Activated CD8-positive, alpha-beta T cell treated with anti-CD3 and anti-CD28 coated beads, Interleukin-2, amount 10 ng/mL, durations not matched to agents 7 days and 5 days (primary cell): ENCODE data around the gene IFNA16. TPM values are rescaled to one million over a fixed set of nuclear protein-coding genes. Genes with fewer than 3 reads are reported as not detected.
"Not testable (repeated sequence)": the region's sequence is repeated elsewhere in the genome, so short reads cannot be mapped to it uniquely, and the experiment has no call there.

Experiments
- ATAC-seq: fragments of 150-1000 bp; cut with Tn5 transposase; one replicate; pipeline ENCODE4 v1.10.0; 2021; ENCODE audit warnings: moderate library complexity
- CTCF ChIA-PET: fragments of 350-600 bp; sonication (Branson Sonifier 250); formaldehyde crosslinking; loops from one replicate; lab custom pipeline; 2021; ENCODE audit warnings: antibody characterized with exemption; lab: Charles Lee
- POLR2A ChIA-PET: fragments of 350-600 bp; sonication (Branson Sonifier 250); formaldehyde crosslinking; loops from one replicate; lab custom pipeline; 2021; ENCODE audit warnings: antibody characterized with exemption; lab: Charles Lee
- DNase-seq: peaks from one replicate; pipeline ENCODE4 v3.0.0-alpha.2; 2020
- H3K27ac Mint-ChIP-seq: one replicate; pipeline ENCODE4 v1.8.0; 2021; ENCODE audit warnings: mild to moderate bottlenecking, mixed read lengths
- H3K27me3 Mint-ChIP-seq: one replicate; pipeline ENCODE4 v1.8.0; 2021; ENCODE audit warnings: low read depth, mixed read lengths
- H3K36me3 Mint-ChIP-seq: one replicate; pipeline ENCODE4 v1.8.0; 2021; ENCODE audit warnings: low read depth, mixed read lengths
- H3K4me1 Mint-ChIP-seq: one replicate; pipeline ENCODE4 v1.8.0; 2021; ENCODE audit warnings: low read depth, mixed read lengths
- H3K4me3 Mint-ChIP-seq: one replicate; pipeline ENCODE4 v1.8.0; 2021; ENCODE audit warnings: mild to moderate bottlenecking, mixed read lengths
- H3K9me3 Mint-ChIP-seq: one replicate; pipeline ENCODE4 v1.8.0; 2022; ENCODE audit warnings: mixed read lengths; ENCODE audit not compliant: insufficient read depth
- total RNA-seq, 2 experiments: library from RNA; stranded (reverse); gene quantifications; one replicate each; pipeline ENCODE4 v1.2.3, GENCODE V29; 2021

Gene IFNA16
- total RNA-seq, 2 experiments from 2014 or later, result not detected

- POLR2A ChIA-PET, result interaction anchor here (1.0 kb wide), 1 partner anchor 17 kb away, joined by 3 read pairs; no protein-coding TSS in a partner anchor
- no peak for ATAC-seq
- H3K9me3 Mint-ChIP-seq, result no peaks in the 10 kb centered on the region
These were observed 17.1 kb upstream of the IFNA16 start for GRCh38 chr9:21234153-21234687.

DNA sequence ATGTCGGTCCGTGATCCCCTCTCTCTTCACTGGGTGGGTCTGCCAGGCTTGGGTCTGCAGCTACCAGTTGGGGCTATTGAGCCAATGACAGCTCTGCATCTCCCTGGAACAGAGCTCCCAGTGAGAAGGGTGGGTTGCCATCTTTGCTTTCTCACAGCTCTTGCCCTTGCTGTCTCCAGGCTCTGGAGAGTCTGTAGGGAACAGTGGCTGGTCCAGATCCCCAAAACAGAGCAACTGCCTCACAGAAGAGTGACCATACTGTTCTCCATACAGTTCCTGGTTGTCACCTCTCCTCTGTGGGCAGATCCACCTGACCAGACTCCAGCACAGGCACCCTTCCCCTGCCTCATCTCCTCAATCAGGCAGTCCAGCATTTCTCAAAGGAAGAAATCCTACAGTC, 16.1 kb upstream of the IFNA16 start:
- CTCF ChIA-PET, result interaction anchor here (1.5 to 3.3 kb wide), 2 partner anchors 19 to 38 kb away, joined by 5 to 24 read pairs; no protein-coding TSS in a partner anchor
- peaks cover 10% of the 10 kb centered on the region for H3K4me1 Mint-ChIP-seq
- H3K27me3 Mint-ChIP-seq, result peaks cover 9% of the 10 kb centered on the region

More at GRCh38 chr9:21234153-21234687, 17.1 kb upstream of the IFNA16 start:
- Mint-ChIP-seq H3K27ac (no peak overlapping the region), H3K27me3 (peaks cover 13% of the 10 kb centered on the region), H3K4me1 (peaks cover 10% of the 10 kb centered on the region), H3K4me3 (no peak overlapping the region), H3K36me3 (no peaks in the 10 kb centered on the region)
- CTCF ChIA-PET, result interaction anchor here (1.0 to 3.3 kb wide), 5 partner anchors 18 to 222 kb away, joined by 3 to 24 read pairs (median 6); no protein-coding TSS in a partner anchor
- no peak for DNase-seq

GRCh38 chr9:21228122-21228521, 11.0 kb upstream of the IFNA16 start, which contains the start of gene IFNA17:
IFNA17 (minus strand) TSS chr9:21228222; CDS start chr9:21228173, 49 bp downstream.
- Mint-ChIP-seq H3K27ac (no peak within 1 kb of the TSS), H3K36me3 (no peaks in the 10 kb centered on the region), H3K4me1 (no peaks in the 10 kb centered on the region), H3K9me3 (no peaks in the 10 kb centered on the region), H3K4me3 (no peak within 1 kb of the TSS), H3K27me3 (peaks cover 13% of the 10 kb centered on the region)
- no peak for DNase-seq
- POLR2A ChIA-PET, result no interaction called here
- CTCF ChIA-PET, result no interaction called here
- no peak for ATAC-seq

More for the DNA sequence above, 16.1 kb upstream of the IFNA16 start:
- ATAC-seq (no peak), DNase-seq (no peak)
- POLR2A ChIA-PET, result interaction anchor here (0.7 kb wide), 1 partner anchor 534 kb away, joined by 3 read pairs; no protein-coding TSS in a partner anchor
- no peaks in the 10 kb centered on the region for H3K36me3 Mint-ChIP-seq
- no peaks in the 10 kb centered on the region for H3K9me3 Mint-ChIP-seq
- no peak overlapping the region for H3K27ac Mint-ChIP-seq
- no peak overlapping the region for H3K4me3 Mint-ChIP-seq

GRCh38 chr9:21213411-21214326, 3.4 kb downstream of the IFNA16 start:
- H3K4me1 Mint-ChIP-seq, result not testable (repeated sequence)
- CTCF ChIA-PET, result interaction anchor here (0.7 to 1.8 kb wide), 20 partner anchors 9 to 1317 kb away, joined by 3 to 16 read pairs (median 4); no protein-coding TSS in a partner anchor

DNA sequence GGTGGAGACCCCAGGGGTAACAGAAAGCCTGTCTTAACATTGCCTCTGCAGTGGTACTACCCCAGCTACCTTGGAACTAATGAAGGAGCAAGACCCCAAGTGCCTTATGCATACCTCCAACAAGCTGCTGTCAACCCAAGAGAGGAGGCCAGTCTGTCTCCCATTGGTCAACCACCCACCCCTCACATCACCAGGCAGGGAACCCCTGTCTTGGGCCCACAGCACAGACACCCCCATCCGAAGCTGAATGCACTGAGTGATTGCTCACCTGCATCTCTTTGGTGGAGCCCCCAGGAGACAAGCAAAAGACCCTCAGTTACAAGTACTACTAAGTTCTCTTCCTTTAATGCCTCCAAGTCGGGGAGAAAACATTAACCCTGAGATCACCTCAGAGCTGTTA, 5.0 kb downstream of the IFNA16 start:
- H3K27ac Mint-ChIP-seq, DNase-seq, H3K4me3 Mint-ChIP-seq, ATAC-seq, H3K9me3 Mint-ChIP-seq, H3K36me3 Mint-ChIP-seq, H3K4me1 Mint-ChIP-seq, POLR2A ChIA-PET: not testable (repeated sequence)
- H3K27me3 Mint-ChIP-seq, result peaks cover 15% of the 10 kb centered on the region
- CTCF ChIA-PET, result interaction anchor here (1.3 to 2.1 kb wide), 3 partner anchors 17 to 222 kb away, joined by 4 to 9 read pairs (median 4); no protein-coding TSS in a partner anchor

More at GRCh38 chr9:21213411-21214326, 3.4 kb downstream of the IFNA16 start:
- H3K9me3 Mint-ChIP-seq, H3K4me3 Mint-ChIP-seq, DNase-seq, H3K27ac Mint-ChIP-seq, POLR2A ChIA-PET, H3K36me3 Mint-ChIP-seq: not testable (repeated sequence)
- peak; percentile 57 for ATAC-seq
- peaks cover 25% of the 10 kb centered on the region for H3K27me3 Mint-ChIP-seq

DNA sequence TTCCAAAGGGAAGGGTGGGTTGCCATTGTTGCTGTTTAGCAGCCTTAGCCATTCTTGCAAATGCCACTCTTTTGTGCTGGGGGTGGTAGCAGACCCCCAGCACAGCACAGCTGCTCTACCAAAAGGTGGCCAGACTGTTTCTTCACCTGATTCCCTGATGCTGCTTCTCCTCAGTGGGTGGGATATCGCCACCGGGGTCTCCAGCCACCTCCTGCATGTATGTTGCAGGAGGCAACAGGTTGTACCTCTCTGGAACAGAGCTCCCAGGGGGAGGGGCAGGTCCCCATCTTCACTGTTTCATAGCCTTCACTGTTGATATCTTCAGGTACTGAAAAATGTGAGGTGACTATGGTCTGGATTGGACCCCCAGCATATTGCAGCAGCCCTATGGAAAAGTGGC, 6.3 kb downstream of the IFNA16 start:
- H3K36me3 Mint-ChIP-seq, H3K9me3 Mint-ChIP-seq, H3K4me1 Mint-ChIP-seq, H3K4me3 Mint-ChIP-seq, ATAC-seq, H3K27ac Mint-ChIP-seq, DNase-seq: not testable (repeated sequence)
- CTCF ChIA-PET, result interaction anchor here (2.1 kb wide), 1 partner anchor 15 kb away, joined by 9 read pairs; no protein-coding TSS in a partner anchor
- POLR2A ChIA-PET, result interaction anchor here (0.6 kb wide), 1 partner anchor 448 kb away, joined by 3 read pairs; no protein-coding TSS in a partner anchor
- H3K27me3 Mint-ChIP-seq, result peaks cover 10% of the 10 kb centered on the region

DNA sequence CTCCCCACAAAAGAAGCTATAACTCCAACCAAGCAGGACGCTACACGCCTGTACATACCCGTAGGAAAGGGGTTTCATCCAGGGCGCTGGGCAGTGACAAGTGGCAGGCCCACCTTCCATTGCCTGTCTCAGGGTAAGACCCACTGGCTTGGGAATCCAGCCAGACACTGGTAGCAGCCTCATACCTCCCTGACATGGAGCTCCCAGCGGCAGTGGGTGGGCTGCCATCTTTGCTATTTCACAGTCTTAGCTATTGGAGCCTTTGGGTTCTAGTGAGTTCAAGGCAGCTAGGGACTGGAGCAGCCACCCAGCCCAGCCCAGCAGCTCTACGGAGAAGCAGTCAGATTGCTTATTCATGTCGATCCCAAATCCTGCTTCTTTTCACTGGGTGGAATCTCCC, 6.8 kb downstream of the IFNA16 start:
- Mint-ChIP-seq H3K36me3 (no peaks in the 10 kb centered on the region), H3K4me3 (no peak overlapping the region), H3K9me3 (no peaks in the 10 kb centered on the region), H3K4me1 (peaks cover 3% of the 10 kb centered on the region), H3K27me3 (peaks cover 9% of the 10 kb centered on the region), H3K27ac (no peak overlapping the region)
- ATAC-seq (no peak), DNase-seq (no peak)
- POLR2A ChIA-PET, result interaction anchor here (0.6 kb wide), 1 partner anchor 448 kb away, joined by 3 read pairs; no protein-coding TSS in a partner anchor
- CTCF ChIA-PET, result no interaction called here

GRCh38 chr9:21207043-21207442, 10.1 kb downstream of the IFNA16 start, which contains the start of gene IFNA10:
IFNA10 (minus strand) TSS chr9:21207143; CDS start chr9:21207097, 46 bp downstream.
- H3K36me3 Mint-ChIP-seq, H3K9me3 Mint-ChIP-seq, DNase-seq, POLR2A ChIA-PET, H3K27ac Mint-ChIP-seq, H3K4me1 Mint-ChIP-seq, ATAC-seq, H3K4me3 Mint-ChIP-seq: not testable (repeated sequence)
- H3K27me3 Mint-ChIP-seq, result peaks cover 17% of the 10 kb centered on the region
- CTCF ChIA-PET, result interaction anchor here (1.2 kb wide), 1 partner anchor 12 kb away, joined by 5 read pairs; no protein-coding TSS in a partner anchor

DNA sequence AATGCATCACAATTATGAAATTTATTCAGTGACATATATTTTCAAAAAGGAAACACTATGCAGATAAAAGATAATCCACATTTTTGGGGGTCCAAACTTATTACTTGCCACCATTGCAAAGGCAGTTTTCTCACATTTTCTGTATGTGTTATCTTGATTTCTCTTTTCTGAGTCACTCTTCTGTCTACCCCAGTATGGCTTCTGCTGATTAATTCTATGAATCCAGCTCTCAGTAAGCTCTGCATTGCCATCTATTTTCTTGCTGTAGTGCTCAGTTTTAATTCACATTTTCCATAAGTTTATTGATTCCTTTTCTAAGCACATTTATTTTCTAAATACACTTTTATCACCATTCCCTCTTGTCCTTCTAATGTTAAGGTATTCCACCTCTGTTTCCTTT, 11.9 kb downstream of the IFNA16 start:
- Mint-ChIP-seq H3K4me3 (no peak overlapping the region), H3K9me3 (no peaks in the 10 kb centered on the region), H3K36me3 (no peaks in the 10 kb centered on the region), H3K27ac (no peak overlapping the region), H3K4me1 (no peaks in the 10 kb centered on the region), H3K27me3 (peaks cover 26% of the 10 kb centered on the region)
- POLR2A ChIA-PET, result no interaction called here
- CTCF ChIA-PET, result interaction anchor here (1.3 kb wide), 1 partner anchor 8 kb away, joined by 3 read pairs; no protein-coding TSS in a partner anchor
- ATAC-seq (no peak), DNase-seq (no peak)

DNA sequence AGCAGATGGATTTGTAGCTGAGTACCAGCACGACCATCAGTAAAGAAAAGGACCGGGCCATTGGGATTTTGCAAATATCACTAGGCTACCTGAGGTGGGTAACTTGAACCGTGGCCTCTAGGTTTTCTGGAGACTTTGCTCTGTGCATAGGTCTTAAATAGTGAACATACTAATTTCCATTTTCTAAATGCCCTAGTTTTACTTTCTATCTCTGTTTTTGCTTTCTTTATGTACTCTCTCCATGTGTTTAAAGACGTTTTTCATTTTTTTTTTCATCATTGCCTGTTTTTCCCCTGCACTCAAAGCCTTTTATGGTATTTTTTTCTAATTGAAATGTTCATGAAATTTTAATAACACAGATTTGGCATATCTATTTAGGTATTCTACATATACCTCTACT, 15.0 kb downstream of the IFNA16 start, which contains the start of gene IFNA7:
IFNA7 (minus strand) TSS at position 101 of the 400 bp plus-strand sequence; CDS start at position 61, 40 bp downstream.
- H3K27ac Mint-ChIP-seq, POLR2A ChIA-PET, CTCF ChIA-PET, H3K4me1 Mint-ChIP-seq, ATAC-seq, H3K9me3 Mint-ChIP-seq, H3K4me3 Mint-ChIP-seq, DNase-seq, H3K36me3 Mint-ChIP-seq: not testable (repeated sequence)
- peaks cover 35% of the 10 kb centered on the region for H3K27me3 Mint-ChIP-seq
